Esophagus muscularis mucosa (tissue), 4 donors: Measurements from ENCODE around the gene IFT81. TPM values are rescaled to one million over a fixed set of nuclear protein-coding genes. Genes with fewer than 3 reads are reported as not detected.

Source experiments
- DNase-seq: peaks from one replicate; pipeline ENCODE4 v3.0.0-alpha.2; 2017; ENCODE audit errors: extremely low spot score
- H3K27ac ChIP-seq, 4 donors: fragments of 200-600 bp; sonication (generic); replicated peaks in 1 of 4; 1 replicate in 3 of 4; 2 replicates in 1 of 4; pipeline ENCODE4 v1.5.1; 2016 to 2019; ENCODE audit warnings: mild to moderate bottlenecking in 1 of 4
- H3K27me3 ChIP-seq, 4 donors: fragments of 200-600 bp; sonication (generic); one replicate each; pipeline versions ENCODE4 v1.5.1 to v1.6.0; 2016 to 2019
- H3K36me3 ChIP-seq, 4 donors: fragments of 200-600 bp; sonication (generic); one replicate each; pipeline ENCODE4 v1.5.1; 2016 to 2019
- H3K4me1 ChIP-seq, 4 donors: fragments of 200-600 bp; sonication (generic); one replicate each; pipeline ENCODE4 v1.5.1; 2016 to 2019
- H3K4me3 ChIP-seq, 4 donors: fragments of 200-600 bp; sonication (generic); 1 replicate in 2 of 4; 2 replicates in 2 of 4; pipeline ENCODE4 v1.5.1; 2016 to 2019; ENCODE audit warnings: mild to moderate bottlenecking in 4 of 4, moderate library complexity in 1 of 4
- H3K9me3 ChIP-seq, 4 donors: fragments of 200-600 bp; sonication (generic); 1 replicate in 3 of 4; 2 replicates in 1 of 4; pipeline ENCODE4 v1.5.1; 2016 to 2019
- EP300 ChIP-seq: sonication (generic); formaldehyde crosslinking; IDR thresholded peaks from one replicate; pipeline ENCODE4 v1.6.1; 2017; ENCODE audit warnings: antibody characterized with exemption
- POLR2A ChIP-seq: fragments of 450-650 bp; IDR thresholded peaks from one replicate; pipeline ENCODE4 v1.6.1; 2017; ENCODE audit warnings: antibody characterized with exemption, moderate library complexity, mild to moderate bottlenecking, low read depth
- POLR2AphosphoS5 ChIP-seq, 2 donors: sonication (generic); formaldehyde crosslinking; IDR thresholded peaks; one replicate each; pipeline ENCODE4 v1.6.1; 2017; ENCODE audit warnings: antibody characterized with exemption in 2 of 2
- WGBS: methylation state at CpG from one replicate; pipeline ENCODE4 v1.1.5; 2018; 5-methylcytosine and 5-hydroxymethylcytosine counted together
- intact Hi-C: fragments of 100-400 bp; cut with DNase I; formaldehyde crosslinking; loops from one replicate; pipeline ENCODE4 v1.15.1; 2023
- total RNA-seq, 4 donors: library from RNA; depleted of rRNA; stranded (reverse); fragments of >200 nt; gene quantifications; one replicate each; pipeline versions ENCODE4 v1.1.0 to v1.2.1, GENCODE V29; 2016
- TF ChIP-seq, protein P1 (sequence below), 3 experiments: fragments of 200-600 bp in 2 of 3; fragments of 450-650 bp in 1 of 3; sonication (generic) in 2 of 3; IDR thresholded peaks; one replicate each; pipeline ENCODE4 v1.5.1; 2017 to 2019; ENCODE audit warnings: antibody characterized with exemption in 3 of 3, mild to moderate bottlenecking in 2 of 3, moderate library complexity in 1 of 3

The IFT81 gene
- total RNA-seq, 4 donors from 2014 or later = 15.1 to 27.4 (median 15.9) TPM

DNA sequence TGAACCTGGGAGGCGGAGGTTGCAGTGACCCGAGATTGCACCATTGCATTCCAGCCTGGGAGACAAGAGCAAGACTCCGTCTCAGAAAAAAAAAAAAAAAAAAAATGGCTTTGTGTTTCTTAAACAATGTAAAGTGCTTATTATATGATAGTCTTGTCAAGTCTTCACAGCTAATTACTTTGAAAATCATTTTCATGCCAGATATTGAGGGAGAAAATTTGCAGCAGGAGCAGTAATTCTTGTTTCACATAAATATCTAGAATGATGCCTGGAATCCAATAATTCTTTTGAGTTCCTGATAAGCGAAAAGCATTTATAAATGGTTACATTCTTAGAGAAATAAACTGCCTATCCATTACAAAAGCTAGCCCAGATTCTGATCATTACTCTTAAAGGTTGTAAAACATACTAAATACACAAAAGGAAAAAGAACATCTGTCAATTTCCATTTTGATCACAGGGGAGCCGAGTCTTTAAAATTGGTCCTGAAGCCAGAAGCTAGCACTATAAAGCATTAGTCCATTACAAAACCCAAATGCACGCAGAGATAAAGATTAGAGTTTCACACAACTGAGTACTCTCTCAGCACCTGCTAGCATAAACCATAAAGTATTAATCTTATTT lies 50.3 kb downstream of the IFT81 start:
- intact Hi-C loops = no loop called here
- TF ChIP-seq POLR2A = no peak
- no peak for TF ChIP-seq EP300
- TF ChIP-seq POLR2AphosphoS5 (IDR thresholded peaks at IDR 0.05) = no peak
- TF ChIP-seq, protein P1, sequence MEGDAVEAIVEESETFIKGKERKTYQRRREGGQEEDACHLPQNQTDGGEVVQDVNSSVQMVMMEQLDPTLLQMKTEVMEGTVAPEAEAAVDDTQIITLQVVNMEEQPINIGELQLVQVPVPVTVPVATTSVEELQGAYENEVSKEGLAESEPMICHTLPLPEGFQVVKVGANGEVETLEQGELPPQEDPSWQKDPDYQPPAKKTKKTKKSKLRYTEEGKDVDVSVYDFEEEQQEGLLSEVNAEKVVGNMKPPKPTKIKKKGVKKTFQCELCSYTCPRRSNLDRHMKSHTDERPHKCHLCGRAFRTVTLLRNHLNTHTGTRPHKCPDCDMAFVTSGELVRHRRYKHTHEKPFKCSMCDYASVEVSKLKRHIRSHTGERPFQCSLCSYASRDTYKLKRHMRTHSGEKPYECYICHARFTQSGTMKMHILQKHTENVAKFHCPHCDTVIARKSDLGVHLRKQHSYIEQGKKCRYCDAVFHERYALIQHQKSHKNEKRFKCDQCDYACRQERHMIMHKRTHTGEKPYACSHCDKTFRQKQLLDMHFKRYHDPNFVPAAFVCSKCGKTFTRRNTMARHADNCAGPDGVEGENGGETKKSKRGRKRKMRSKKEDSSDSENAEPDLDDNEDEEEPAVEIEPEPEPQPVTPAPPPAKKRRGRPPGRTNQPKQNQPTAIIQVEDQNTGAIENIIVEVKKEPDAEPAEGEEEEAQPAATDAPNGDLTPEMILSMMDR (IDR thresholded peaks at IDR 0.05) = no peak
- no peak for DNase-seq
- H3K27ac ChIP-seq = no peak overlapping the region
- no peaks in the 10 kb centered on the region for H3K9me3 ChIP-seq
- WGBS = 79% methylated on average over 6 of the region's 6 CpGs
- no peak overlapping the region for H3K4me3 ChIP-seq
- H3K4me1 ChIP-seq = peaks cover 20 to 31% (median 30%) of the 10 kb centered on the region in 4 donors
- no peaks in the 10 kb centered on the region for H3K27me3 ChIP-seq
- H3K36me3 ChIP-seq = peaks cover 0 to 6% (median under 1%) of the 10 kb centered on the region in 4 donors

DNA sequence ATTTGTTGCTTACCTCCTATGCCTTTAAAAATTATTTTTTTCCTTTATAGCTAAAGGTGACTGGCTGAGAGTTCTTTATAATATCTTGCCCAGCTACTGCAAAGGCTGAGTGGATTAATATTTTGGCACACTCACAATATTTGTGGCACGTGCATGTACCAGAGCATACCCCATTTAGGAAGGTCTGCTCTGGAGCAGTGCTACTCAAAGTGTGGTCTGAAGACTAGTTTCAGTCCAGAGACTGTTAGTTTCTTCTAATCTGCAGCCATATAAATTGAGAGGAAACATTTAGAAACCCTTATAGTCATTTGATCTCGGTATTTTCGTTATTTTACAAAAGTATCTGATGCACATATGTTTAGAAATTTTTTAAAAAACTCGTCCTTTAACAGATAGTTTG lies 51.0 kb downstream of the IFT81 start:
- DNase-seq = no peak
- Histone ChIP-seq H3K36me3 (peaks cover 0 to 5% (median 0%) of the 10 kb centered on the region in 4 donors), H3K4me3 (no peak overlapping the region), H3K27me3 (no peaks in the 10 kb centered on the region), H3K4me1 (peaks cover 19 to 35% (median 32%) of the 10 kb centered on the region in 4 donors), H3K9me3 (no peaks in the 10 kb centered on the region), H3K27ac (no peak overlapping the region)
- 88% methylated on average over 4 of the region's 4 CpGs for WGBS
- intact Hi-C loops = no loop called here
- TF ChIP-seq, protein P1 (IDR thresholded peaks at IDR 0.05) = no peak
- TF ChIP-seq POLR2AphosphoS5 (IDR thresholded peaks at IDR 0.05) (no peak), EP300 (no peak)

DNA sequence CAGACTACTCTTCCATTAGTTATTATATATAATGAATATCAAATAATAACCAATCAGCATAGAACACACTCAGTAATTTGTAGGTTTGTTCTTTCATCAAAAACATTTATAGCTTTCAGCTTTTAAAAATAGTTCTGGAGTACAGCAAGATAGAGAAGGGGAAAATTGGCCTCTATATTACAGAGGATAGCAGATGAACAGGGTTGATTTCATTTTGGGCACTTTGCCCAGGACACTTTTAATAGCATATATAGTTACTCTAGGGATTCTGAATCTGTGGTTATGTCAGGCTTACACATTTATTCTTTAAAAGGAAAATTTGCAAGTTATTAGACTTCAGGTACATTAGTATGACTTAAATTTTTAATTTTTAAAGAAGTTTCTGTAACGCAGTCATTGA lies 52.6 kb downstream of the IFT81 start:
- Histone ChIP-seq H3K4me3 (no peak overlapping the region), H3K36me3 (peaks cover 0 to 6% (median 0%) of the 10 kb centered on the region in 4 donors), H3K9me3 (no peaks in the 10 kb centered on the region), H3K27ac (peak overlapping the region in 1 of 4 donors; percentile 7), H3K27me3 (no peaks in the 10 kb centered on the region), H3K4me1 (peaks cover 12 to 37% (median 34%) of the 10 kb centered on the region in 4 donors)
- TF ChIP-seq, protein P1 (IDR thresholded peaks at IDR 0.05) = no peak
- no peak for TF ChIP-seq POLR2AphosphoS5 (IDR thresholded peaks at IDR 0.05)
- TF ChIP-seq POLR2A = no peak
- TF ChIP-seq EP300 = no peak
- 71% methylated on average over 1 of the region's 1 CpG for WGBS
- DNase-seq = no peak
- intact Hi-C loops = no loop called here

DNA sequence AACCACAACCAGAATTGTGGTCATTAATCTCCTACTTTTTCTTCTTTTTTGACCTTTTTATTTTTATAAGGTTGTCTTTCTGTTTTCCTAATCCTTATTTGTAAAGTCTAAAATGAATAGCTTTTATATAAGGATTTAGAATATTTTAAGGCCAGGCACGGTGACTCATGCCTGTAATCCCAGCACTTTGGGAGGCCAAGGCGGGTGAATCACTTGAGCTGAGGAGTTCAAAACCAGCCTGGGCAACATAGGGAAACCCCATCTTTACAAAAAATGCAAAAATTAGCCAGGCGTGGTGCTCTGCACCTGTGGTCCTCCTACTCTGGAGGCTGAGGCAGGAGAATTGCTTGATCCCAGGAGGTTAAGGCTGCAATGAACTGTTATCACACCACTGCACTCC lies 55.1 kb downstream of the IFT81 start:
- Histone ChIP-seq H3K4me3 (no peak overlapping the region), H3K27me3 (no peaks in the 10 kb centered on the region), H3K36me3 (peaks cover 0 to 13% (median 0%) of the 10 kb centered on the region in 4 donors), H3K9me3 (no peaks in the 10 kb centered on the region), H3K27ac (peak overlapping the region in 3 of 4 donors; percentile 18 to 29 (median 20)), H3K4me1 (peaks cover 9 to 39% (median 32%) of the 10 kb centered on the region in 4 donors)
- DNase-seq = no peak
- intact Hi-C loops = no loop called here
- TF ChIP-seq, protein P1 (IDR thresholded peaks at IDR 0.05) = no peak
- TF ChIP-seq POLR2AphosphoS5 (IDR thresholded peaks at IDR 0.05) = no peak
- no peak for TF ChIP-seq EP300
- TF ChIP-seq POLR2A = no peak
- WGBS = 83% methylated on average over 3 of the region's 3 CpGs
